Occipital lobe (tissue), 2 donors: ENCODE measurements around the gene SOX2. TPM values are rescaled to one million over a fixed set of nuclear protein-coding genes. Genes with fewer than 3 reads are reported as not detected.
A peak's percentile ranks its signal among the peaks of the same experiment; 100 is the strongest.

Experiments used
- DNase-seq: peaks from one replicate; lab custom pipeline; 2025; lab: John Stamatoyannopoulos, UW
- total RNA-seq: library from RNA; depleted of rRNA; stranded (reverse); fragments of >200 nt; gene quantifications from one replicate; pipeline ENCODE4 v1.2.3, GENCODE V29; 2014

Gene SOX2
- total RNA-seq, 1 donor from 2014 or later = 78.0 TPM

- no peak for DNase-seq
These were observed 11.2 kb downstream of the SOX2 start for GRCh38 chr3:181722766-181723425.

DNA sequence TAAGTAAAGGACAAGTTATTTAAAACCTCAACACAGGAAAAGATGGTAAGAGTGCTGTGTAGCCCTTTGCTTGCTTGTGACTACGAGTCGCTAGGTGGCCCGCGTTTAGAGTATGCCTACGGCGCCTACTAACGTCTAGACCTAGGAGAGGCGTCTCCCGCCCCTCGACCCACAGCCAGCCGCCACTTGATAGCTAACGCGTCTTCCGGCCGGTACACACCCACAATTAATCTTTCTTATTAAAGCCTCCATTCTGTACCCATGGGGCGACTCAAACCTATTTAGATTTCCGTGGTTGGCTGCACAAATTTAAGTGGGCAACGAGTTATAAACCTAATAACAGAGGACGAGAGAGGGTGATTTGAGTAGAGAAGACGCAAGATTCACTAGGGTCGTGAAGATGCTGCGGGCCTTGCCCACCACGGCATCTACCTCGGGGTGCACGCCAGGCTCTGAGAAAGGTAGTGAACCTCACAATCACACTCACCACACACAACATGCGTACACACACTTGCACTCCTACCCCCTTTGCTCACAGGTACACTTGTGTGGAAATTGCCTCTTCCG is 12.0 kb downstream of the SOX2 start:
- DNase-seq = no peak

- no peak for DNase-seq
These were observed 12.7 kb downstream of the SOX2 start for GRCh38 chr3:181724192-181724965.

DNA sequence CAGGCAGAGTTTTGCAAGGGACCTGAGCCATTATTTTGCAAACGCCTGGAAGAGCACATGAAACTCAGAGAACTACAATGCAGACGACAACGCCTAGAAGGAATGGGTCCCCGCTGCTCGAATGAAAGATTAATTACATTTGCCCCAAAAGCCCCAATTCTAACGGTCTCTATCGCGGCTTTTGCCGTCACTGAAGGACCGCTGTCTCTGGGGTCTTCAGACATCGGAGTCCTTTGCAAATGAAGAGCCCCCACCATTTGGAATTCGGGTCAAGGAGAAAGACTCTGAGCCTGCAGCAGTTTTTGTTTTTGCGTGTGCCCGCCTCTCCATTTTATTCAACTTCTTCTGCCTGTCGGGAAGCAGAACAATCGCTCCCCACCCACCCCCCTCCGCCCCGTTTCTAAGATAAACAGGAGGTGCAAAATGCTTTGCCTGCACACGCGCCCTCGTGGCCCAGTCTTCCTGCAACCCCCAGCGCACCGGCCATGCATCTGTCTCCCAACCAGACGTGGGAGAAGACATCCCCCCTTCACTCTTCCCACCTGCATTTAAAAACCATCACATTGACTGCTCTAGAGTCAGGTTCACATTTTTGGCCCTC is 13.5 kb downstream of the SOX2 start:
- no peak for DNase-seq

DNA sequence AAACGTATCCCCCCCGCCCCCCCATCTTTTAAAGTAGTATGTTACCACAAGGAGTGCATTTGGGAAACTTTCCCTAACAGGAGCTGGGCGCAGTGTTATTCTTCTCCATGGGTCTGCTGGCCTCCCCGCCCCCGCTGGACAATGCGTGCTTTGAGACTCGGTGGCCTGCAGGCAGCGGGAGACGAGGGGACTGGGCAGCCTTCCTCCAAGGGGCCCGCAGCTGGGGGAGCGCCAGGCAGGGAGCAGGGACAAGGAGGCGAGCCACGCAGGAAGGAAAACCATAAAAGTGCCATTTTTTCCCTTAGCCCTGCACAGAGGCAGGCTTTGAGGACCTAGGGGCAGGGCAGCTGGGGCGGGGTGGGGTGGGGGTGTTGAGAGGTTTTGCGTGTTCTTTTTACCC is 14.1 kb downstream of the SOX2 start:
- DNase-seq = peak; percentile 46

DNA sequence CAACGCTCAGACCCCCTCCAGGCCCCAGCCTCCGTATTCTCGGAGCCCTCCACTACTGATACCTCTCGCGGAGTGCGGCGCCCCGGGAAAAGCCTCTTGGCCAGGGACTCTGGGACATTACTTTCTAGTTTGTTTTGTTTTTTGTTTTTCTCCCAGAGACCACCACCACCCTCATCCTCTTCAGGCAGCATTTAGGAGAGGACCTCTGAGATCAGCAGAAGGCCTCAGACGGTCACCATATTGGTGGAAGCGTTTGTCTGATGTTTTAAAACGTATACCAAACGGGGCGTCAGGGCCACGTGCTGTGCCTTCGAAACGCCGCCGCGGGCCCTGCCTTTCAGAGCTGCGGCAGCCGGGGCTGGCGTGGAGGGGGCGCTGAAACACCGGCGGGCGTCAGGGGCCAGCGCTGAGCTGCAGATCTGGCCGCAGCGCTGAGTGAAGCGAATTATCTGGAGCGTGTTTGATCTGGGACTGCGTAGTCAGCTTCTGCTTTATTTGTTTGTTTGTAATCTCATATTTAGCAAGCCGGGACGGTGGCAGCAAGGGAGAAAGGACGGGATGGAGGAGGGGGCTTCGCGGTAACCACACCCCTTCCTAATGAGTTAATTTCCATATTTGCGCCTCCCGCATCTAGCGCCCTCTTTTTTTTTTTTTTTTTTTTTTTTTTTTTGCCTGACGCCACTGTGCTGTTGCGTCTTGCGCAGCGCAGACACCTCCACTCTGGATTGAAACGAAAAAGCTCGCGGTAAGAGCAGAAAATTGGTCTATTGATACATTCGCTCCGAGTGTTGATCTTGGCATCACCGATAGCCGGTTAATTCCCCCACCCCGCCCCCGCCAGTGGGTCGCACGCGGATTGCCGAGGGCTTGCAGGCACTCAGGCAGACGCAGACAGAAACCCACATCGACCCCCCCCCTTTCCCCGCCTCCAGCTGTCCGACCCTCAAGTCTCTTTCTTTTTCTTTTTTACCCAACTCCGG is 14.9 kb downstream of the SOX2 start:
- DNase-seq = peak; percentile 30

DNA sequence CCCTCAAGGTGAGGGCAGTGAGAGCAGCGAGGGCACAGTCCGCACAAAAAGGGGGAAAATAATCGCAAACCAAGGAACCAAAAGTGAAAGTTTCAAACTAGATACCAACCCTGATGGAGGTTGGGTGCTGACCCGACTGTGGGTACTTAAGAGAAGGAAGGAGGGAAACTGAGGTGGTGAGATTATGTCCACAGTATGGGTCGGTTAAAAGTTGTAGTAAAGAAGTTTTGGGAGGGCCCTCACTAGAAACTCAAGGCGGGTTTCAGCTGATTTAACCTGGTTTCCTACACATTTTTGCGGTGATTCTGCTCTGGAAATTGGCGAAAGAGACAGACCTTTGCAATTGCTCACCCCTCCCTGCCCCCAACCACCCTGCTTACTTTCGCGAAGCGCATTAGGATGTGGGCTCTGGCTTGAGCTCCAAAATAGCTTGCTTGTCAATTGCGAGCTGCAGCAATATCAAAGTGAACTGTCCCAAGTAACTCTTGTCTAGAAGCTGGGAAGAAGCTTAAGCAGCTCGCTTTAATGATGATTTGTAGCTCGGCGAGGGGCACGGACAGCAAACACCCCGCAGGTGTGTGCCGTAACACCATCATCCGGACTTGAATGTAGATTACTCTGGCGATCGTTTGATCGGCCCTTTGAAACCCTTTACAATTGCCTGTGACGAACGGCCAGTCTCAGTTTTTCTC is 15.8 kb downstream of the SOX2 start:
- DNase-seq = no peak

GRCh38 chr3:181728470-181729340 is 17.0 kb downstream of the SOX2 start:
- no peak for DNase-seq

GRCh38 chr3:181729341-181729869 is 17.7 kb downstream of the SOX2 start:
- no peak for DNase-seq

- DNase-seq = no peak
These were observed 18.6 kb downstream of the SOX2 start for GRCh38 chr3:181730316-181730715.

DNA sequence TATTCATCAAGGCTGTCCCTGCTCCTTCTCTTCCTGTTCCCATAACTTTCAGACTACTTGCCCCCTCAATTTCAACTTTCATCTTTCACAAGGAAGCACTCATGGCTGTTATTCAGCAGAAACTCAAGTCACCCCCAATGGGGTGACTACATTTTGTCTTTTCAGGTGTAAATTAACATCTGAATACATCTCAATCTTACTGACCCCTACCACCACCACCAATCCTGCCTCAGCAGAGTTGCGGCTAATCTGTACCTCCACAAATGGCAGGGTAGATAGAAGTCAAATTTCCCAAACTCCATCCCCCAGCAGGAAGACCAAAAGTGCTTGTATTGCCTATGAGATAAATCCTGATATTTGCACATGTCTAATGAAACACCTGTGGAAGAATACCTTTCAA is 19.2 kb downstream of the SOX2 start:
- no peak for DNase-seq

DNA sequence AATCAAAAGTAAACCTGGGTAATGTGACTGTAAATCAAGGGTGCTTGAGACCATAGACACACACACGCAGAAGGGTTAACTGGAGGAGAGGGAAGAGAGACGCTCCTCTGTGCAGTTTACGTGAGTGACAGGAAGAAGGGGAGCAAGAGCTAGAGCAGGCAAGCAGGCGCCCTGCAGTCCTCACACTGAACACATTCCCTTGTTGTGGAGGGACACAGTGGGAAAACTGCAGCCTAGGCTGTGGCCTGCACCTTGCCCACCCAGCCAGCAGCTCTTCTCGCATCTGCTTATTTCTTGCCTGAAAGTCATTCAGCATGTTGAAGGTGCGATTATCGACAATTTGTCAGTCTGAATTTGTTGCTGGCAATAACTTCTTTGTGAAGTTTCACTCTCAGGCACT is 24.2 kb downstream of the SOX2 start:
- no peak for DNase-seq

DNA sequence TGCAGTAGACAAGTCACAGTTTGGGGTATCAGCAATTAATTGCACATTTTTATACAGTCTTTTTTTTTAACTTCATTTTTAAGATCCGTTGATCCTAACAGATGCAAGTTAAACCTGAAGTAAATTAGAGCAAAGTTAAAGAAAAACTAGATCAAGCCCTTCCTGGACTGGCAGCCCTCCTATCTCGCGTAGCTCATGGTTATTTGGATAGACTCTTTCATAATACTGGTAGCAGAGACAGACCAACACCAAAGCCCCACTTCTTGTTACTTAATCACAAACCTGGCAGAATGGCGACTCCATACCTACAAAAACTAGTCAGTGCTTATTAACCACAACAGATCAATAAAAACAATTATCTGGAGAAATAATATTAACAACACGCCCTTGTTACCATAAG is 26.8 kb downstream of the SOX2 start:
- DNase-seq = no peak

DNA sequence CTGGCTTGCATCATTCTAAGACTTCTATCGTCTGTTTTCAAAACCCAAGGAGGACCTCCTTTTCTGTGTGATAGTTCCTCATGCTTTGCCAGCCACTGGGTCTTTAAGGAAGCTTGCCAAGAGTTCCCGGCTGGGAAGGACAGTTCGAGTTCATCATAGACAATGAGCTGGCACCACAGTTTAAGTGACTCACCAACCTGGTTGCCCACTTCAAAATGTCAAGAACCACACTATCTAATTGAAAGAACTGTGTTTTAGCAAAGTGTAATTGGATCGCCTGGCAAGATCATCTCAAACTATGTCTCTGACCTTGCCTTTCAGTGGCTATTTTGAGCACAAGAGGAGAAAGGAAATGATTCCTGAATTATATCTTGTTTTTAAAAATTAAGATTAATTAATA is 27.9 kb downstream of the SOX2 start:
- no peak for DNase-seq

DNA sequence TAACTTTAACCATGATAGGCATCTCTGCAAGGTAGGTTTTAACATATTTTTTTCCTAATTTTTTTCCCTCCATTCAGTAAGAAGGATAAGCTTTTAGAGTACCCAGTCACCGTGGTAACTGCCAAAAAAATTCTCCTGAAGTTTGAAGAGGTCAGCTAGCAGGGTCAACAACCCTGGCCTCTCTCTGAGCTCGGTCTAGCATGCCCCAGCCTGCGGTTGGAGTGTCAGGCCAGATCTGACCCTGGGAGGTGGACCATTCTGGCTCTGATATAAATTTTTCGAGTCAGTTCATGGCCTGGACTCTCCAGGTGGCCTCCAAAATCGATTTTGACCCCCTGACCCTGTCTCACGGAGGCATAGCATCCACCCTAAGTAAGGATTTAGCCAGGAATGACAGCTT is 29.7 kb downstream of the SOX2 start:
- DNase-seq = no peak

- peak; percentile 42 for DNase-seq
These were observed 40.5 kb downstream of the SOX2 start for GRCh38 chr3:181752202-181752671.

- no peak for DNase-seq
These were observed 41.7 kb downstream of the SOX2 start for GRCh38 chr3:181753391-181753790.

DNA sequence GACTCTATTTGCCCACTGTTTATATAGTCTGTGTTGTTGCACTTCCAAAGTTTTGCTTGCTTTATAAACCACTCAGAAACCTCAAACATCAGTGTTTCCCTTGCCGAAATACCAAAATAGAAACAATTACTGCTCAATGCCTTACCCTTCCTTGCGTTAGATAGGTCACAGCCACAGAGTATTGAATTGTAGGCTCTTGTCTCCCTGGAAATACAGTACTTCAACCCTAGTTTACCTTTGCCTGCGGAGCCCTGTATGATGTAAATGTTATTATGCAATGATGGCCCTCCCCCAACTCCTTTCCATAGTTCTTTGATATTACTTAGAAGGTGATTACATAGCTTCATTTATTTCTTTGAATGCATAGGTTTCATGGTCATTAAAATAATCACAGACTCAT is 44.2 kb downstream of the SOX2 start:
- DNase-seq = no peak

DNA sequence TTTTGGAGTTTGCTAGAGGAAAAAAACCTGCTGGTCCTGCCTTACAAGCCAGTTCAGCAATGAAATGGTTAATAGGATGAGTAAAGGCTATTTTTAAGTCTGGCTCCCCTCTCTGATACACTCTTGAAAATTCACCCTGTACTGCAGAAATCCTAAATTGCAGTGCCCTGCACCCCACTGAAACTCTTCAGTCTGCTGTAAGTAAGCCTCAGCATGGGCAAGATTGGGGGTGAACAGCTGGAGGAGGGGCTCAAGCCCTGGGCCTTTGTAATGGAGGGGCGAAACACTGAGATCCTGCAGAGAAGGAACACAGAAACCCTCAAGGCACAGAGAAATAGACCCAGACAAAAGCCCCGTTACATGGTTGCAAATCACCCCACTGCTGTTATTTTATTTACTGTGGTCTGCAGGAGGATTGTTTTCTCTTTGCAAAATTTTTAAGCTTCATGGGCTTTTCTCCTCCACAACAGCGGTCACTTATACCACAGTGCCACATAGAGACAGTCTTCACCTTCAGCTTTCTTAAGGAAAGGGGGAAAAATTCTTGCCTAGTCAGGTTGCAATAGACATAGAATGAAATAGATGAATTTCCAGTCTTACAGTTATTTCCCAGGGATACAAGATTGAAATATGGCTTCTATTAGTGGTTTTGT is 45.0 kb downstream of the SOX2 start:
- no peak for DNase-seq
